ENCODE results near the gene OLA1. TPM values are rescaled to one million over a fixed set of nuclear protein-coding genes. Genes with fewer than 3 reads are reported as not detected.

Gene OLA1
- polyA plus RNA-seq, 2 donors = 40.2 to 77.1 TPM

- Histone ChIP-seq H3K36me3 (ENCODE audit: control insufficient read depth in 2 of 2, insufficient read depth in 2 of 2, low read length in 1 of 2) (no peaks in the 10 kb centered on the region), H3K4me3 (ENCODE audit: low read depth in 1 of 2, low read length in 2 of 2) (no peak overlapping the region), H3K4me1 (ENCODE audit: control insufficient read depth in 2 of 2, insufficient read depth in 2 of 2, low read length in 1 of 2) (no peaks in the 10 kb centered on the region), H3K27me3 (ENCODE audit: control insufficient read depth in 1 of 2, insufficient read depth in 2 of 2, low read length in 2 of 2) (no peaks in the 10 kb centered on the region), H3K9me3 (ENCODE audit: control insufficient read depth in 2 of 2, insufficient read depth in 1 of 2, low read depth in 1 of 2, low read length in 1 of 2) (no peaks in the 10 kb centered on the region), H3K27ac (ENCODE audit: low read depth in 2 of 2, low read length in 1 of 2) (no peak overlapping the region)
- 74 to 86% methylated on average over 3 of the region's 3 CpGs for WGBS, 2 donors
Observed at GRCh38 chr2:174083843-174084458, 164.4 kb downstream of the OLA1 start.

- no peaks in the 10 kb centered on the region for H3K4me1 ChIP-seq (ENCODE audit: control insufficient read depth in 2 of 2, insufficient read depth in 2 of 2, low read length in 1 of 2)
- no peaks in the 10 kb centered on the region for H3K36me3 ChIP-seq (ENCODE audit: control insufficient read depth in 2 of 2, insufficient read depth in 2 of 2, low read length in 1 of 2)
- H3K27me3 ChIP-seq (ENCODE audit: control insufficient read depth in 1 of 2, insufficient read depth in 2 of 2, low read length in 2 of 2) = no peaks in the 10 kb centered on the region
- H3K27ac ChIP-seq (ENCODE audit: low read depth in 2 of 2, low read length in 1 of 2) = no peak overlapping the region
- no peaks in the 10 kb centered on the region for H3K9me3 ChIP-seq (ENCODE audit: control insufficient read depth in 2 of 2, insufficient read depth in 1 of 2, low read depth in 1 of 2, low read length in 1 of 2)
- H3K4me3 ChIP-seq (ENCODE audit: low read depth in 1 of 2, low read length in 2 of 2) = no peak overlapping the region
- WGBS, 2 donors = 90 to 94% methylated on average over 6 of the region's 6 CpGs
Observed at GRCh38 chr2:174080672-174081121, 167.6 kb downstream of the OLA1 start.

DNA sequence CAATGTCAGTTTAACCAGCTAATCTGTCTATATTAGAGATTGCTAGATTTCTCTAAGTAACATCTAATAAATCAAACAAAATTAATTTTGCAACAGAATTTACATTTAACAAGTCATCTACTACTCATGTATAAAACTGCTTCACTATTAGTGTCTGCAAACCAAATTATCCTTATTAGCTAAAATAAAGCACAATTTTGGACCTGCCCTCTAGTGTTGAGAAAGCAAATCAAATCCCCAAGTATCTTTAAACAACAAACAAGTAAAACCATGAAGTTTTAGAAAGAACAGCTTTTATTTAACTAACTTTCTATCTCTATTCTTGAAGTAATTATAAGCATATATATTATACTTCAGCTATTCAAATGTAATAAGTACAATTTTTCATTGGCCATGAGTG lies 170.1 kb downstream of the OLA1 start:
- no peaks in the 10 kb centered on the region for H3K4me1 ChIP-seq (ENCODE audit: control insufficient read depth in 2 of 2, insufficient read depth in 2 of 2, low read length in 1 of 2)
- no peaks in the 10 kb centered on the region for H3K27me3 ChIP-seq (ENCODE audit: control insufficient read depth in 1 of 2, insufficient read depth in 2 of 2, low read length in 2 of 2)
- H3K27ac ChIP-seq (ENCODE audit: low read depth in 2 of 2, low read length in 1 of 2) = no peak overlapping the region
- H3K36me3 ChIP-seq (ENCODE audit: control insufficient read depth in 2 of 2, insufficient read depth in 2 of 2, low read length in 1 of 2) = no peaks in the 10 kb centered on the region
- no peak overlapping the region for H3K4me3 ChIP-seq (ENCODE audit: low read depth in 1 of 2, low read length in 2 of 2)
- no peaks in the 10 kb centered on the region for H3K9me3 ChIP-seq (ENCODE audit: control insufficient read depth in 2 of 2, insufficient read depth in 1 of 2, low read depth in 1 of 2, low read length in 1 of 2)

GRCh38 chr2:174076975-174077374 lies 171.4 kb downstream of the OLA1 start:
- no peaks in the 10 kb centered on the region for H3K36me3 ChIP-seq (ENCODE audit: control insufficient read depth in 2 of 2, insufficient read depth in 2 of 2, low read length in 1 of 2)
- H3K27ac ChIP-seq (ENCODE audit: low read depth in 2 of 2, low read length in 1 of 2) = no peak overlapping the region
- no peaks in the 10 kb centered on the region for H3K27me3 ChIP-seq (ENCODE audit: control insufficient read depth in 1 of 2, insufficient read depth in 2 of 2, low read length in 2 of 2)
- H3K4me3 ChIP-seq (ENCODE audit: low read depth in 1 of 2, low read length in 2 of 2) = no peak overlapping the region
- H3K4me1 ChIP-seq (ENCODE audit: control insufficient read depth in 2 of 2, insufficient read depth in 2 of 2, low read length in 1 of 2) = no peaks in the 10 kb centered on the region
- no peaks in the 10 kb centered on the region for H3K9me3 ChIP-seq (ENCODE audit: control insufficient read depth in 2 of 2, insufficient read depth in 1 of 2, low read depth in 1 of 2, low read length in 1 of 2)
- WGBS, 2 donors = 44 to 56% methylated on average over 1 of the region's 1 CpG

- no peak overlapping the region for H3K4me3 ChIP-seq (ENCODE audit: low read depth in 1 of 2, low read length in 2 of 2)
- no peaks in the 10 kb centered on the region for H3K4me1 ChIP-seq (ENCODE audit: control insufficient read depth in 2 of 2, insufficient read depth in 2 of 2, low read length in 1 of 2)
- H3K9me3 ChIP-seq (ENCODE audit: control insufficient read depth in 2 of 2, insufficient read depth in 1 of 2, low read depth in 1 of 2, low read length in 1 of 2) = no peaks in the 10 kb centered on the region
- H3K27me3 ChIP-seq (ENCODE audit: control insufficient read depth in 1 of 2, insufficient read depth in 2 of 2, low read length in 2 of 2) = no peaks in the 10 kb centered on the region
- no peak overlapping the region for H3K27ac ChIP-seq (ENCODE audit: low read depth in 2 of 2, low read length in 1 of 2)
- H3K36me3 ChIP-seq (ENCODE audit: control insufficient read depth in 2 of 2, insufficient read depth in 2 of 2, low read length in 1 of 2) = no peaks in the 10 kb centered on the region
- 42 to 60% methylated on average over 2 of the region's 2 CpGs for WGBS, 2 donors
Observed at GRCh38 chr2:174076040-174076439, 172.3 kb downstream of the OLA1 start.

- H3K36me3 ChIP-seq (ENCODE audit: control insufficient read depth in 2 of 2, insufficient read depth in 2 of 2, low read length in 1 of 2) = no peaks in the 10 kb centered on the region
- H3K27me3 ChIP-seq (ENCODE audit: control insufficient read depth in 1 of 2, insufficient read depth in 2 of 2, low read length in 2 of 2) = no peaks in the 10 kb centered on the region
- no peak overlapping the region for H3K4me3 ChIP-seq (ENCODE audit: low read depth in 1 of 2, low read length in 2 of 2)
- 90 to 95% methylated on average over 4 of the region's 4 CpGs for WGBS, 2 donors
- no peaks in the 10 kb centered on the region for H3K4me1 ChIP-seq (ENCODE audit: control insufficient read depth in 2 of 2, insufficient read depth in 2 of 2, low read length in 1 of 2)
- H3K27ac ChIP-seq (ENCODE audit: low read depth in 2 of 2, low read length in 1 of 2) = no peak overlapping the region
- H3K9me3 ChIP-seq (ENCODE audit: control insufficient read depth in 2 of 2, insufficient read depth in 1 of 2, low read depth in 1 of 2, low read length in 1 of 2) = no peaks in the 10 kb centered on the region
Observed at GRCh38 chr2:174074831-174075230, 173.5 kb downstream of the OLA1 start.

DNA sequence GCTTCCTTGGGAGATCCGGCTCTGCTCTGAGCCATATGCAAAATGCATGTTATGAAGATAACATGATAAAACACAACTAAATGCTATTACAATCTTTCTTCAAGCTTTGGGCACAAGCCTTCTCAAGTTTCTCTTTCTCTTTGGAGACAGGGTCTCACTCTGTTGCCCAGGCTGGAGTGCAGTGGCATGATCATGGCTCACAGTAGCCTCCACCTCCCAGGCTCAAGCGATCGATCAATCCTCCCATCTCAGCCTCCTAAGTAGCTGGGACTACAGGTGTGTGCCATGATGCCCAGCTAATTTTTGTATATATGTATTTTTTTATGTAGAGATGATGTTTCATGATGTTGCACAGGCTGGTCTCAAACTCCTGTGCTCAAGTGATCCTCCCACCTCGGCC lies 175.5 kb downstream of the OLA1 start:
- H3K27me3 ChIP-seq (ENCODE audit: control insufficient read depth in 1 of 2, insufficient read depth in 2 of 2, low read length in 2 of 2) = no peaks in the 10 kb centered on the region
- 97 to 100% methylated on average over 4 of the region's 4 CpGs for WGBS, 2 donors

GRCh38 chr2:174072069-174072468 lies 176.3 kb downstream of the OLA1 start:
- no peaks in the 10 kb centered on the region for H3K36me3 ChIP-seq (ENCODE audit: control insufficient read depth in 2 of 2, insufficient read depth in 2 of 2, low read length in 1 of 2)
- H3K27me3 ChIP-seq (ENCODE audit: control insufficient read depth in 1 of 2, insufficient read depth in 2 of 2, low read length in 2 of 2) = no peaks in the 10 kb centered on the region
- no peaks in the 10 kb centered on the region for H3K4me1 ChIP-seq (ENCODE audit: control insufficient read depth in 2 of 2, insufficient read depth in 2 of 2, low read length in 1 of 2)
- H3K27ac ChIP-seq (ENCODE audit: low read depth in 2 of 2, low read length in 1 of 2) = no peak overlapping the region
- no peaks in the 10 kb centered on the region for H3K9me3 ChIP-seq (ENCODE audit: control insufficient read depth in 2 of 2, insufficient read depth in 1 of 2, low read depth in 1 of 2, low read length in 1 of 2)
- H3K4me3 ChIP-seq (ENCODE audit: low read depth in 1 of 2, low read length in 2 of 2) = no peak overlapping the region
- 83 to 85% methylated on average over 4 of the region's 4 CpGs for WGBS, 2 donors

More for the DNA sequence above, 175.5 kb downstream of the OLA1 start:
- Histone ChIP-seq H3K27ac (ENCODE audit: low read depth in 2 of 2, low read length in 1 of 2) (no peak overlapping the region), H3K4me3 (ENCODE audit: low read depth in 1 of 2, low read length in 2 of 2) (no peak overlapping the region), H3K36me3 (ENCODE audit: control insufficient read depth in 2 of 2, insufficient read depth in 2 of 2, low read length in 1 of 2) (no peaks in the 10 kb centered on the region), H3K9me3 (ENCODE audit: control insufficient read depth in 2 of 2, insufficient read depth in 1 of 2, low read depth in 1 of 2, low read length in 1 of 2) (no peaks in the 10 kb centered on the region), H3K4me1 (ENCODE audit: control insufficient read depth in 2 of 2, insufficient read depth in 2 of 2, low read length in 1 of 2) (no peaks in the 10 kb centered on the region)

DNA sequence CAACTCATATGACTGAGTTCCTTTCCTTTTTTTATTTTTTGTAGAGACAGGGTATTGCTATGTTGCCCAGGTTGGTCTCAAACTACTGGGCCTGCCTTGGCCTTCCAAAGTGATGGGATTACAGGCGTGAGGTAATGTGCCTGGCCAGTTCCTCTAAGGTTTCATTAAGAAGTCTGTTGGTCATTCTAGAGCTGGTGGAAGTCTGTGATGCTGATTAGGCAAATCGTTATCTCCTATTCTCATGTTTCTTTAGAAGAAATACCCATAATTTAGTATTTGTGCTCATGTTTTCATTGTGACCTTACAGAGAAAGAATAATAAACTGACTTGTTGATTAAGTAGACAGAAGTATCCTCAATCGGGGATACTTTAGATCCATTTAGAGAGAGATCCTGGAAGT lies 177.0 kb downstream of the OLA1 start:
- H3K27ac ChIP-seq (ENCODE audit: low read depth in 2 of 2, low read length in 1 of 2) = no peak overlapping the region
- no peaks in the 10 kb centered on the region for H3K4me1 ChIP-seq (ENCODE audit: control insufficient read depth in 2 of 2, insufficient read depth in 2 of 2, low read length in 1 of 2)
- H3K9me3 ChIP-seq (ENCODE audit: control insufficient read depth in 2 of 2, insufficient read depth in 1 of 2, low read depth in 1 of 2, low read length in 1 of 2) = no peaks in the 10 kb centered on the region
- no peaks in the 10 kb centered on the region for H3K27me3 ChIP-seq (ENCODE audit: control insufficient read depth in 1 of 2, insufficient read depth in 2 of 2, low read length in 2 of 2)
- WGBS, 2 donors = 92 to 96% methylated on average over 3 of the region's 3 CpGs
- H3K4me3 ChIP-seq (ENCODE audit: low read depth in 1 of 2, low read length in 2 of 2) = no peak overlapping the region
- no peaks in the 10 kb centered on the region for H3K36me3 ChIP-seq (ENCODE audit: control insufficient read depth in 2 of 2, insufficient read depth in 2 of 2, low read length in 1 of 2)

GRCh38 chr2:174070281-174070680 lies 178.1 kb downstream of the OLA1 start:
- no peaks in the 10 kb centered on the region for H3K4me1 ChIP-seq (ENCODE audit: control insufficient read depth in 2 of 2, insufficient read depth in 2 of 2, low read length in 1 of 2)
- WGBS, 2 donors = 90 to 96% methylated on average over 7 of the region's 7 CpGs

More at GRCh38 chr2:174070281-174070680, 178.1 kb downstream of the OLA1 start:
- Histone ChIP-seq H3K36me3 (ENCODE audit: control insufficient read depth in 2 of 2, insufficient read depth in 2 of 2, low read length in 1 of 2) (no peaks in the 10 kb centered on the region), H3K27ac (ENCODE audit: low read depth in 2 of 2, low read length in 1 of 2) (no peak overlapping the region), H3K4me3 (ENCODE audit: low read depth in 1 of 2, low read length in 2 of 2) (no peak overlapping the region), H3K9me3 (ENCODE audit: control insufficient read depth in 2 of 2, insufficient read depth in 1 of 2, low read depth in 1 of 2, low read length in 1 of 2) (no peaks in the 10 kb centered on the region), H3K27me3 (ENCODE audit: control insufficient read depth in 1 of 2, insufficient read depth in 2 of 2, low read length in 2 of 2) (no peaks in the 10 kb centered on the region)
